Caco-2 (cell line): ENCODE data around the gene RAB5IF. TPM values are rescaled to one million over a fixed set of nuclear protein-coding genes. Genes with fewer than 3 reads are reported as not detected.

Source experiments
- BruUV-seq: library from RNA; stranded (reverse); fragments of 400-500 nt; replicated peaks from 2 replicates; lab custom pipeline; 2021; lab: Mats Ljungman, UMichigan
- CTCF ChIA-PET: fragments of 300-600 bp; sonication (Branson Sonifier 250); formaldehyde crosslinking; loops from one replicate; lab custom pipeline; 2022; ENCODE audit warnings: antibody characterized with exemption; lab: Charles Lee
- POLR2A ChIA-PET: fragments of 300-600 bp; sonication (Branson Sonifier 250); formaldehyde crosslinking; loops from one replicate; lab custom pipeline; 2022; ENCODE audit warnings: antibody characterized with exemption; lab: Charles Lee
- DNase-seq, 2 experiments: peaks; one replicate each; pipeline versions ENCODE4 v3.0.0 to v3.0.0-alpha.2; 2020 to 2022
- H3K27me3 ChIP-seq: replicated peaks from 2 replicates; pipeline ENCODE4 v1.6.0; 2011; ENCODE audit warnings: low read length; ENCODE audit not compliant: control insufficient read depth, insufficient read depth
- H3K36me3 ChIP-seq: 2 replicates; pipeline ENCODE4 v1.5.1; 2011; ENCODE audit warnings: low read length; ENCODE audit not compliant: control insufficient read depth, insufficient read depth
- H3K4me1 ChIP-seq: fragments of 250-450 bp; sonication (Bioruptor Pico); 2 replicates; pipeline ENCODE4 v1.5.1; 2020; ENCODE audit warnings: mild to moderate bottlenecking
- H3K4me3 ChIP-seq: 2 replicates; pipeline ENCODE4 v1.5.1; 2011; ENCODE audit warnings: low read depth, mild to moderate bottlenecking, control low read depth, low read length
- H3K9me3 ChIP-seq: fragments of 250-450 bp; sonication (Bioruptor Pico); 2 replicates; pipeline ENCODE4 v1.5.1; 2020; ENCODE audit warnings: mild to moderate bottlenecking, moderate library complexity
- H3K27ac Mint-ChIP-seq: one replicate; pipeline ENCODE4 v1.8.0; 2022; ENCODE audit warnings: mixed read lengths; ENCODE audit not compliant: unreplicated experiment
- H3K27me3 Mint-ChIP-seq: one replicate; pipeline ENCODE4 v1.8.0; 2022; ENCODE audit warnings: mixed read lengths; ENCODE audit not compliant: insufficient read depth, unreplicated experiment
- H3K36me3 Mint-ChIP-seq: one replicate; pipeline ENCODE4 v1.8.0; 2022; ENCODE audit warnings: mild to moderate bottlenecking, mixed read lengths; ENCODE audit not compliant: insufficient read depth, unreplicated experiment
- H3K4me1 Mint-ChIP-seq: one replicate; pipeline ENCODE4 v1.8.0; 2022; ENCODE audit warnings: low read depth, mixed read lengths; ENCODE audit not compliant: unreplicated experiment
- H3K4me3 Mint-ChIP-seq: one replicate; pipeline ENCODE4 v1.8.0; 2022; ENCODE audit warnings: mild to moderate bottlenecking, moderate library complexity, mixed read lengths; ENCODE audit not compliant: unreplicated experiment
- H3K9me3 Mint-ChIP-seq: one replicate; pipeline ENCODE4 v1.8.0; 2022; ENCODE audit warnings: mixed read lengths; ENCODE audit not compliant: unreplicated experiment
- CTCF ChIP-seq, 2 experiments: fragments of 200-600 bp in 1 of 2; IDR thresholded peaks; 1 replicate in 1 of 2; 2 replicates in 1 of 2; pipeline versions ENCODE4 v1.5.1 to v1.8.0; 2011 to 2022; ENCODE audit warnings: antibody characterized with exemption in 1 of 2, control low read depth in 1 of 2, inconsistent platforms in 1 of 2, low read depth in 1 of 2, low read length in 1 of 2, mild to moderate bottlenecking in 1 of 2, moderate library complexity in 1 of 2; ENCODE audit not compliant: insufficient read depth in 1 of 2, severe bottlenecking in 1 of 2, unreplicated experiment in 1 of 2
- intact Hi-C: fragments of 100-400 bp; cut with micrococcal nuclease; formaldehyde crosslinking; loops from one replicate; pipeline ENCODE4 v1.10.0; 2022; ENCODE audit not compliant: unreplicated experiment
- total RNA-seq: library from RNA; stranded (reverse); gene quantifications from 2 replicates; pipeline ENCODE4 v1.2.3, GENCODE V29; 2022

Gene RAB5IF
- total RNA-seq, 1 experiment from 2014 or later = 279 TPM

GRCh38 chr20:36647196-36648121 is 41.9 kb downstream of the RAB5IF start:
- TF ChIP-seq CTCF (IDR thresholded peaks at IDR 0.05; ENCODE audit: insufficient read depth in 1 of 2, low read depth in 1 of 2, low read length in 1 of 2, severe bottlenecking in 1 of 2, unreplicated experiment in 1 of 2) = no peak
- intact Hi-C loops = loop anchor here (2.0 kb wide), 1 partner anchor 23 kb away; no protein-coding TSS in a partner anchor
- Histone ChIP-seq H3K4me3 (no peak overlapping the region), H3K9me3 (no peaks in the 10 kb centered on the region), H3K27me3 (no peaks in the 10 kb centered on the region), H3K36me3 (no peaks in the 10 kb centered on the region), H3K4me1 (peaks cover 10% of the 10 kb centered on the region)
- H3K27me3 Mint-ChIP-seq = no peaks in the 10 kb centered on the region
- no TSS peak for BruUV-seq
- no peak overlapping the region for H3K4me3 Mint-ChIP-seq
- H3K36me3 Mint-ChIP-seq = peaks cover 9% of the 10 kb centered on the region
- H3K9me3 Mint-ChIP-seq = no peaks in the 10 kb centered on the region
- H3K4me1 Mint-ChIP-seq = peaks cover 9% of the 10 kb centered on the region
- DNase-seq = no peak
- CTCF ChIA-PET = interaction anchor here (1.1 kb wide), 1 partner anchor 42 kb away, joined by 9 read pairs; the partner anchor contains the start of gene RAB5IF
- H3K27ac Mint-ChIP-seq = peak overlapping the region; percentile 5
- POLR2A ChIA-PET = interaction anchor here (0.6 kb wide), 1 partner anchor 891 kb away, joined by 3 read pairs; no protein-coding TSS in a partner anchor

- no peaks in the 10 kb centered on the region for H3K9me3 Mint-ChIP-seq
- H3K4me1 Mint-ChIP-seq = no peaks in the 10 kb centered on the region
- H3K36me3 Mint-ChIP-seq = no peaks in the 10 kb centered on the region
- BruUV-seq = no TSS peak
- Histone ChIP-seq H3K36me3 (peaks cover 2% of the 10 kb centered on the region; the same call in 1 of the 2 replicates), H3K9me3 (no peaks in the 10 kb centered on the region), H3K27me3 (no peaks in the 10 kb centered on the region), H3K4me3 (no peak overlapping the region), H3K4me1 (no peaks in the 10 kb centered on the region)
- H3K27ac Mint-ChIP-seq = no peak overlapping the region
- no peaks in the 10 kb centered on the region for H3K27me3 Mint-ChIP-seq
- POLR2A ChIA-PET = interaction anchor here (0.6 kb wide), 1 partner anchor 422 kb away, joined by 3 read pairs; no protein-coding TSS in a partner anchor
- no peak for TF ChIP-seq CTCF (IDR thresholded peaks at IDR 0.05; ENCODE audit: insufficient read depth in 1 of 2, low read depth in 1 of 2, low read length in 1 of 2, severe bottlenecking in 1 of 2, unreplicated experiment in 1 of 2)
- CTCF ChIA-PET = no interaction called here
- H3K4me3 Mint-ChIP-seq = no peak overlapping the region
- intact Hi-C loops = no loop called here
- DNase-seq = no peak
Measured at GRCh38 chr20:36653456-36653855, 47.9 kb downstream of the RAB5IF start.

- peaks cover 2% of the 10 kb centered on the region; the same call in 1 of the 2 replicates for H3K36me3 ChIP-seq
- no peaks in the 10 kb centered on the region for H3K36me3 Mint-ChIP-seq
- H3K9me3 Mint-ChIP-seq = no peaks in the 10 kb centered on the region
- no peak overlapping the region for H3K4me3 ChIP-seq
- H3K4me1 ChIP-seq = no peaks in the 10 kb centered on the region
- BruUV-seq = no TSS peak
- TF ChIP-seq CTCF (IDR thresholded peaks at IDR 0.05; ENCODE audit: insufficient read depth in 1 of 2, low read depth in 1 of 2, low read length in 1 of 2, severe bottlenecking in 1 of 2, unreplicated experiment in 1 of 2) = no peak
- DNase-seq = peak in 1 of 2 experiments; percentile 36
- H3K9me3 ChIP-seq = no peaks in the 10 kb centered on the region
- H3K4me1 Mint-ChIP-seq = no peaks in the 10 kb centered on the region
- intact Hi-C loops = no loop called here
- H3K27ac Mint-ChIP-seq = no peak overlapping the region
- CTCF ChIA-PET = interaction anchor here (1.1 kb wide), 1 partner anchor 49 kb away, joined by 3 read pairs; the partner anchor contains the start of gene RAB5IF
- H3K4me3 Mint-ChIP-seq = no peak overlapping the region
- POLR2A ChIA-PET = interaction anchor here (0.6 kb wide), 1 partner anchor 115 kb away, joined by 3 read pairs; no protein-coding TSS in a partner anchor
- H3K27me3 Mint-ChIP-seq = no peaks in the 10 kb centered on the region
- H3K27me3 ChIP-seq = no peaks in the 10 kb centered on the region
Measured at GRCh38 chr20:36654506-36654905, 48.9 kb downstream of the RAB5IF start.
